GM18499 (cell line): Measurements from ENCODE around the gene ANG.
"Not testable (repeated sequence)": the region's sequence is repeated elsewhere in the genome, so short reads cannot be mapped to it uniquely, and the experiment has no call there.

Experiments used
- ATAC-seq: cut with Tn5 transposase; IDR thresholded peaks from one replicate; pipeline ENCODE4 v1.9.1; 2021; ENCODE audit warnings: moderate number of reproducible peaks; ENCODE audit not compliant: insufficient read depth, unreplicated experiment

The ANG gene

GRCh38 chr14:20688167-20688839, at the start of gene ANG:
TSS of gene ANG (plus strand) at chr14:20688764. CDS start at chr14:20693565, 4,801 bp downstream.
- no peak for ATAC-seq

GRCh38 chr14:20641591-20641990, 47.0 kb upstream of the ANG start, which contains the start of gene OR6S1:
TSS of gene OR6S1 (minus strand) at chr14:20641691. CDS start at chr14:20641691, 0 bp downstream.
- ATAC-seq: no peak

- ATAC-seq: no peak
These were observed 46.4 kb upstream of the ANG start for GRCh38 chr14:20642182-20642581.

DNA sequence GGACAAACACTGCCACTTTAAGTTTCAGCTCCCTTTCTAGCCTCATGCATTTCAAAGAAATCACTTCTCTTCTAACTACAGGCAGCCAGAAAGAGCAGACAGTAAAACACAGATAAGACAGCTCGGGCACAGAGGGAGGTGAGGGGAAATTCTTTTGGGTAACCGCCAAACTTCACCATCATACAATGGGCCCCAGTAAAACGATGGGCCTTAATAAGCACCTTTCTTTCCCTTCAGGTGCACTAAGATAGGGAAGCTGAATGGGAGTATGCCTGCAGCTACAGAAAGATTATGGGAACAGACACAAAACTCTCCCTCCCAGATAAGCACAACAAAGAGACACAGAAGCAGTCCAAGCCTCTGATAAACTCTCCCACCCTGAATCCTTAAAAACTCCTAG, 45.8 kb upstream of the ANG start:
- not testable (repeated sequence) for ATAC-seq

DNA sequence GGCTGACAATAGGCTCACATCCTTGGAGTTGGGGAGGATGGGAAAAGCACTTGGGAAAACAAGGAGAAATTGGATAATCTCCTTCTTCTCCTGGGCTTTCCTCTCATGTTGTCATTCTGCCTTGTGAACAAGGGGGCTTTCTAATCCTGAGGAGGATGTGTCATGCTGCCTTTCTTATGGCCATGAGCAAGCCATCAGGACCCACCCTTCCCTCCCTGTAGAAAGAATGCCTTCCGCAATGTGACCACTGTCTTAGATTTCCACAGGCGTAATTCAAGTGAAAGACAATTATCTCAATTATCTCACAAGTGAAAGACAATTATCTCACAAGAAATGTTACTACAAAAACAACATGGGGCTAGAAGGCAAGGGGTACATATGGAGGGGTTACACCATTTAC, 44.0 kb upstream of the ANG start:
- ATAC-seq: no peak

GRCh38 chr14:20645481-20645880, 43.1 kb upstream of the ANG start:
- no peak for ATAC-seq

- ATAC-seq: no peak
These were observed 35.3 kb upstream of the ANG start for GRCh38 chr14:20652996-20653975.

- no peak for ATAC-seq
These were observed 32.7 kb upstream of the ANG start for GRCh38 chr14:20655851-20656250.

DNA sequence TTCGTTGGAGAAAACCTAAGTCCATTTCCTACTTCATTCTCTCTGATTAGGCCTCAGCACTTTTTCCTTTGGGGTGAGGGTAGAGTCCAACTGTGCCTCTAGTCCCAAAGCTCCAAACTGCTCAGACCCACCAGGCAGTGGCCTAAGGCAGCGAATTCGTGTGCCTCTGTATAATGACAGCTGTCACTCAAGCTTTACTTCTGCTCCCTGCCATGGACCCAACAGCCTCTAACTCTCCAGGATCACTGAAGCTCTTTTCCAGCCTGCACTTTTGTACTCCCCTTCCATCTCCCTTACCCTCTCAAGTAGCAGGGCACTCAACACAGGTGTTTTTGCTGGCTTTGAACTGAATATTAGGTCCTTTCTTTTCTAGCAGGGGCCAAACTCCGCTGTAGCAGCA, 32.3 kb upstream of the ANG start:
- no peak for ATAC-seq

DNA sequence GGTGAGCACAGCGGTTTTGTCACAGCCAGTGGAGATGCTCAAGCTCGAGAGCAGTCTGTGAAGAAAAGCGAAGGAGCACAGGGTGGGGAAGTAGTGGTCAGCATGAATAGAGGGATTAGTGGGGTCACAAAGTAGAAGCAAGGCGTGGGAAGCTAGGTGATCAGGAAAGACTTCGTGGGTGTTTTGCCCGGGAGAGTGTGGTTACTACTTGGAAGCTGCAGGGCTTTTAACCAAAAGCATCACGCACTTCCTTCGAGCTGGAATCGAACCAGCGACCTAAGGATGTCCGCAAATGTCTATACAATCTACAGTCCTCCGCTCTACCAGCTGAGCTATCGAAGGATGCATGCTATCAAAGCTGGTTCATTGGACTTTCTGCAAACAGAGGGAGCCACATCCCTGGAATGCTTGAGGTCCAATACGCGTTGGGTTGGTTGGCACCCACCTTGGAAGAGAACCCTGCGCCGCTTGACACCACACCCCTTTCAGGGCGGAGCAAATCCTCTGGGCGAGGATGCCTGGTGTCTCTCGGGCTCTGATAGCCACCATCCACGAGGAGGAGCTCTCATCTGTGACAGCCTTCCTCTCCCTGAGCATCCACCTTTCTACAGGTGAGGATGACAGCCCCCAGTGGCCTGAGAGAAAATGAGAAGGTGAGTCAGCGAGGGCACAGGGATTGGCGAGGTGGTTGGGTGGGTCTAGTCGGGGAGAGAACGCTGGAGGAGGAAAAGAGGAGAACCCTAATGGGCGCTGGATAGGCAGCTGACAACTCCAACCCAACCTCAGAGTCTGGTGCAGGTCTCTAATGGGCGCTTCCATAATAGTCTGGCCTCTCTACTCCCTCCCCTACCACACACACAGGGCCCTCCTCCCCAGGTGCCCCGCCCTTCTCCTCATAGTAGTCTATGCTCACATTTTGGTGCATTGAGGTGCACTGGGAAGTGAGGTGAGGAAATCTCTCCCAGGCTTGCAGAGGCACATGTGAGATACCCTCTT, 31.1 kb upstream of the ANG start:
- no peak for ATAC-seq

- ATAC-seq: no peak
These were observed 30.3 kb upstream of the ANG start for GRCh38 chr14:20658246-20658645.

DNA sequence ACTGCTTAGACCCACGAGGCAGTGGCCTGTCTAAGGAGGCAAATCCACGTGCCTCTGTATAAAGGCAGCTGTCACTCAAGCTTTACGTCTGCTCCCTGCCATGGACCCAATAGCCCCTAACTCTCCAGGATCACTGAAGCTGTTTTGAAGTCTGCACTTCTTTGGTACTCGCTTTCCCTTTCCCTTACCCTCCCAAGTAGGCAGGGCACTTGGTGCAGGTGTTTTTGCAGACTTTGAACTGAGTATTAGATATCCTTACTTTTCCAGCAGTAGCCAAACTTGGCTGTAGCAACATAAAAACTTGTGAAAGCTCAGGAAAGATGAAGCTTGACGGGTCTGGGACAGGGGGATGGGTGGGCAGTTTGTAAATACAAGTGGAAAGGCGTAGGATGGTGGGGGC, 29.2 kb upstream of the ANG start:
- ATAC-seq: no peak

- no peak for ATAC-seq
These were observed 28.7 kb upstream of the ANG start for GRCh38 chr14:20659813-20660395.

GRCh38 chr14:20661197-20661596, 27.4 kb upstream of the ANG start:
- no peak for ATAC-seq

GRCh38 chr14:20662968-20663732, 25.4 kb upstream of the ANG start:
- peak; percentile 39 for ATAC-seq

- not testable (repeated sequence) for ATAC-seq
These were observed 22.1 kb upstream of the ANG start for GRCh38 chr14:20666400-20666961.

DNA sequence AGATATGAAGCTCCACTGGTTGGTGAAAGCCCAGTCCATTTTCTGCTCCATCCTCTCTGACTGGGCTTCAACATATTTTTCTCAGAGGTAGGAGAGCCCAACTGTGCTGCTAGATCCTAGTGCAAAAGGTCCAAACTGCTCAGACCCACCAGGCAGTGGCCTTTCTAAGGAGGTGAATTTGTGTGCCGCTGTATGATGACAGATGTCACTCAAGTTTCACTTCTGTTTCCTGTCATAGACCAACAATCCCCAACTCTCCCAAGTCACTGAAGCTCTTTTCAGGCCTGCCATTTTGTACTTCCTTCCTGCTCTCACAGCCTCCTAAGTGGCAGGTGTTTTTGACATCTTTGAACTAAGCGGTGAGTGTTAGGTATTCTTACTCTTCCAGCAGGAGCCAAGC, 20.6 kb upstream of the ANG start:
- peak; percentile 78 for ATAC-seq

GRCh38 chr14:20668969-20669368, 19.6 kb upstream of the ANG start:
- ATAC-seq: no peak
